HuH-7 (cell line): ENCODE results near the gene BUD31.
"Not testable (repeated sequence)": the region's sequence is repeated elsewhere in the genome, so short reads cannot be mapped to it uniquely, and the experiment has no call there.

Experiments used
- DNase-seq: peaks from one replicate; pipeline ENCODE4 v3.0.0; 2011; ENCODE audit warnings: low spot score

The BUD31 gene

DNA sequence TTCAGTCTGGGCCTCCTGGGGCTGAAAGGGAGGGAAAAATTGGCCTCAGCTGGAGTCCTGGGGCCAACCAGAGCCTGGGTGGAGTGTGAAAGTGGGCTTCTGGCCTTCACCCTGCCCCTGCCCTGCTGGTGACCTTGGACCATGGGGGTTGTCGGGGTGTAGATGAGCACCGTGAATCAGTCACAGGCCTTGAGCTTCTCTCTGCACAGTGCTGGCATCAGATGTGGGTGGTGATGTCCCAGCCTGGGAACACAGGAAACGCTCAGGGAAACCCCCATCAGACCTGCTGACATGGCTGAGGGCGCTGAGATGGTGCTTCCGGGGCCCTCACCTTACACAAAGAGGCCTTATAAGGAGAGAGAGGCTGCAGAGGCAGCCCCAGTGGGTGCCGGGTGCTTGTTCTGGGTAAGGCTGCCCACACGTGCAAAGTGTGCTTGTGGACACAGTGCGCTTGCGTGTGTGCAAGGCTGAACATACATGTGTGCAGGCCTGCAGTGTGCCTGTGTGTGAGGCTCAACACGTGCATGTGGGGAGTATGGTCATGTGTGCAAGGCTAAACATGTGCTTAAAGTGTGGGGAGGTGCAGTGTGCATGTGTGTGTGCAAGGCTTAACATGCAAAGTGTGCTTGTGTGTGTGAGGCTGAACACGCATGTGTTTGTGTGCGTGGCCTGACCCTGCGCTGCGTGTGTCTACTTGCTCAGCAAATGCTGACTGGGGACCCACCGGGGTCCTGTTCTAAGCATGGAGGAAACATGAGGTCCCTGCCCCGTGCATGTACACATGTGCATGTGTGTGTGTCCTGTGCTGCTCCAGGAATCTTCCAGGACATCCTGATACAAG lies 27.7 kb upstream of the BUD31 start:
- DNase-seq, result peak; percentile 12

DNA sequence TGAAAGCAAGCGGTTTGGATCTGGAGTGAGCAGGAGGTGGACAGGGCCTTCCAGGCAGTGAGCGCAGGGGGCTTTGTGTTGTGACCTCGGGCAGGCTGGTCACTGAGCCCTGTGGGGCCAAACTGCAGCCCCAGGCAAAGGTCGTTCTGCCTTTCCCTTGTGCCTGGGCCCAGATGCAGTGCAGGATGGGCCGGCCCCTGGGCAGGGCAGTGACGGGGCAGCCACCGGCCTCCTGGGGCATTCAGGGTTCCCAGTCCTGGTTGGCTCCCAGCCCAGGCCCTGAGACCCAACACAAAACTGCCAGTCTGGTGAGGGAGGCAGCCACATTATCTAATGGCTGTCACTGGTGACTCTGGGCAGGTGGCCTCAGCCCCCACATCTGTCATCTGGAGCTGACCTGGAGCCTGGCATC lies 27.1 kb upstream of the BUD31 start:
- peak; percentile 17 for DNase-seq

DNA sequence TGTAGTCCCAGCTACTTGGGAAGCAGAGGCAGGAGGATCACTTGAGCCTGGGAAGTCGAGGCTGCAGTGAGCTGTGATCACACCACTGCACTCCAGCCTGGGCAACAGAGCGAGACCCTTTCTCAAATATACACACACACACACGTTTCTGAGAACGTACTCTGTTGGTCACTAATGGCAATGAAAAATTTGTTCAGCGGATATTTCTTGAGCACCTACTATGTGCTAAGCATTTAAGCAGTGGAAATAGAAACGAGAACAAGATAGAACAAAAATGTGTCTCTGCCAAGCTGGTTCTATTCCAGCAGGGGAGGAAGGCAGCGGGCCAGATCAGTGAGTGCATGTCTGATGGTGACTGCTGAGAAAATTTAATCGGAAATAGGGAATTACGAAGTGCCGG lies 25.6 kb upstream of the BUD31 start:
- no peak for DNase-seq

DNA sequence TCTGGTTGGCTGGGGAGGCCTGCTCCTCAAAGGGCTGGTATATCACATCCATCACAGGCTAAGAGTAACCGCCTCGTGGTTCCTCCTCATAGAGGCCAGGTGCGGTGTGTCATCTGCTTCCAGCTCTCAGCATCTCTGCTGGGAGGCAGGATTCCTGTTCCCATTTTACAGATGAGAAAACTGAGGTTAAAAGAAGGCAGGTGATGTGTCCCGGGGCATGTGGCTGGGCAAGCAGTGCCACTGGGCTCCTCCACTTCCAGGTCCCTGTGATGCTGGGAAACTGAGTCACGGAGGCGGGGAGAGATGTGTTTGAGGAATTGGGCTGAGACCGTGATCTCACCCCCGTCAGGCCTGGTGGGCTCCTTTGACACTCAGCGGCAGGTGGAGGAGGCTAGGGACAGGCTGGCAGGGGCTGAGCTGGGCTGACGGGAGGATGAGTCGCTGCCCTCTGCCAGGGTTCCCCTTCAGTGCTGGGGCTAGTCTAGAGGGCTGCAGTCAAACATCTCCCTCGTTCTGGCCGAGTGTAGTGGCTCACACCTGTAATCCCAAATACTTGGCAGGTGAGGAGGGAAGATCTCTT lies 24.9 kb upstream of the BUD31 start:
- no peak for DNase-seq

DNA sequence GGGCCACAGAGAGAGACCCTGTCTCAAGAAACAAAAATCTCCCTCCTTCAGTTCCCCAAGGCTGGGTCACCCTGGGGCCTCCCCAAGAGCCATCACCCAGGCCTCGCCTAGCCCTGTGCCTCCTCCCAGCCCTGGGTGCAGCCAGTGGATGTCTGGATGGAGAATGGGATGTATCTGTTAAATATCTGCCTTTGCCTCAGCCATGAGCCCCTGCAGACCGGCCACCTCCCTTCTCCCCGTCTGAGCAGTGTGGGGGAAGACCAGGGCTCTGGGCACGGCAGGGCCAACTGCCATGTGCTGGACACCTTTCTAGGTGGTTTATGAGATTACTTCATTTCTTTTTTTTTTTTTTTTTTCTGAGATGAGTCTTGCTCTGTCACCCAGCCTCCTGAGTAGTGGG lies 24.2 kb upstream of the BUD31 start:
- no peak for DNase-seq

DNA sequence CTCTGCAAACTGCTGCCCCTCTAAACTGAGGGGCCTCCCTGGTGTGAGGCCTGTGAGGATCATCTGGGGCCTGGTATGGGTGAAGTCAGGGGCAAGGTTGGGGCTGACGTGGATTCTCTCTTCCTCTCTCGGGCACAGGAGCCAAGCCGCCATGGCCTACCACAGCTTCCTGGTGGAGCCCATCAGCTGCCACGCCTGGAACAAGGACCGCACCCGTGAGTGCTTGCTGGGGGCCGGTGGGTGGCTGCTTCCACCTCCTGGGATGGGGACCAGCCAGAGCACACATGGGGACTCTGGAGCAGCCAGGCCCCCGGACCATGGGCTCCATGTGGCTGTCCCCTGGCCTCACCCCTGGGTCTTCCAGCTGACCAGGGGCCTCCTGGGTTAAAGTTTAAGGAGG lies 23.2 kb upstream of the BUD31 start:
- DNase-seq, result no peak

DNA sequence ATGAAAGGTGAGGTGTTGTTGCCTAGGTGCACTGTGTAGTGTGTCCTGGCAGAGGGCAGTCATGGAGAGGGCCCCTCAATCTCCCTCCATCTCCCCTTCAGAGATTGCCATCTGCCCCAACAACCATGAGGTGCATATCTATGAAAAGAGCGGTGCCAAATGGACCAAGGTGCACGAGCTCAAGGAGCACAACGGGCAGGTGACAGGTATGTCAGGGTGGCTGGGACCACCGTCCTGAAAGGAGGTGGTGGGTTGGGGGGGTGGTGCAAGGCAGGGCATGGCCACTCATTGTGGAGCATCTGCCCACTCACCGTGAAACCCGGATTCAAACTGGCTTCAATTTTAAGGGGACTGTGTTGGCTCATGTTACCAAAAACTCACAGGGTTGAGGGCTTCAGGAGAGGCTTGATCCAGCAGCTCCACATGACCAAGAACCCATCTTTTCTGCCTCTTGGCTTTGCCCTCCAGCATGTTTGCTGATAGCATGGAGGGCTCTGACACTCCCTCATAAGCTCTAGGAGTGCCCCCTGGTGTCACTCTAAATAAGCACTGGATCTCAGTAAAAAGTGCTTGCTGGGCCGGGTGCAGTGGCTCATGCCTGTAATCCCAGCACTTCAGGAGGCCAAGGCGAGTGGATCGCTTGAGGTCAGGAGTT lies 22.1 kb upstream of the BUD31 start:
- DNase-seq, result peak; percentile 71

DNA sequence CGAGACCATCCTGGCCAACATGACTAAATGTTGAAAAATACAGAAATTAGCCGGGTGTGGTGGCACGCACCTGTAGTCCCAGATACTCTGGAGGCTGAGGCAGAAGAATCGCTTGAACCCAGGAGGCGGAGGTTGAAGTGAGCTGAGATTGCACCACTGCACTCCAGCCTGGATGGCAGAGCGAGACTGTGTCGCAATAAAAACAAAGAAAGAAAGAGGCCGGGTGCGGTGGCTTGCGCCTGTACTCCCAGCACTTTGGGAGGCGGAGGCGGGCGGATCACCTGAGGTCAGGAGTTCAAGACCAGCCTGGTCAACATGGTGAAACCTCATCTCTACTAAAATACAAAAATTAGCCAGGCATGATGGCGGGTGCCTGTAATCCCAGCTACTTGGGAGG lies 21.5 kb upstream of the BUD31 start:
- not testable (repeated sequence) for DNase-seq

DNA sequence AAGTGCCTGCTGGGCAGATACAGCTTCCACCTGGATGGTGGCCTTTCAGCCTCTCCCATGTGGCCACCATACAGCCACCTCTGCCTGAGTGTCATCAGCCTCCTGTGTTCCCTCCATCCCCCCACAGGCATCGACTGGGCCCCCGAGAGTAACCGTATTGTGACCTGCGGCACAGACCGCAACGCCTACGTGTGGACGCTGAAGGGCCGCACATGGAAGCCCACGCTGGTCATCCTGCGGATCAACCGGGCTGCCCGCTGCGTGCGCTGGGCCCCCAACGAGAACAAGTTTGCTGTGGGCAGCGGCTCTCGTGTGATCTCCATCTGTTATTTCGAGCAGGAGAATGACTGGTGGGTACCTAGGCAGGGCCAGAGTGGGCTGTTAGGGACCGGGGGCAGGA lies 20.9 kb upstream of the BUD31 start:
- DNase-seq, result no peak

DNA sequence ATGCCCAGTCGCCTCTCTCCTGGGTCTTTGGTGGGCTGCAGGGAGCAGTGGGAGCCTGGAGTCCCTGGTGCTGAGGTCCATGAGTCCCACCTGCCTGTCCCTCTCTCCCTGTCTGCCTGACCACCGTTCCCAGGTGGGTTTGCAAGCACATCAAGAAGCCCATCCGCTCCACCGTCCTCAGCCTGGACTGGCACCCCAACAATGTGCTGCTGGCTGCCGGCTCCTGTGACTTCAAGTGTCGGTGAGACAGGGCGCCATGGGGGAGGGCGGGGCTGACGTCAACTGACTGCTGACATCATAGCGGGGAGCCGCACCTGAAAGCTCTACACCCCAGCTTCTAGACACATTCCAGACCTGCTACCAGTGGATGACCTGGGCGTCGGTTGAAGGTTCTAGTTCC lies 19.0 kb upstream of the BUD31 start:
- DNase-seq, result no peak

DNA sequence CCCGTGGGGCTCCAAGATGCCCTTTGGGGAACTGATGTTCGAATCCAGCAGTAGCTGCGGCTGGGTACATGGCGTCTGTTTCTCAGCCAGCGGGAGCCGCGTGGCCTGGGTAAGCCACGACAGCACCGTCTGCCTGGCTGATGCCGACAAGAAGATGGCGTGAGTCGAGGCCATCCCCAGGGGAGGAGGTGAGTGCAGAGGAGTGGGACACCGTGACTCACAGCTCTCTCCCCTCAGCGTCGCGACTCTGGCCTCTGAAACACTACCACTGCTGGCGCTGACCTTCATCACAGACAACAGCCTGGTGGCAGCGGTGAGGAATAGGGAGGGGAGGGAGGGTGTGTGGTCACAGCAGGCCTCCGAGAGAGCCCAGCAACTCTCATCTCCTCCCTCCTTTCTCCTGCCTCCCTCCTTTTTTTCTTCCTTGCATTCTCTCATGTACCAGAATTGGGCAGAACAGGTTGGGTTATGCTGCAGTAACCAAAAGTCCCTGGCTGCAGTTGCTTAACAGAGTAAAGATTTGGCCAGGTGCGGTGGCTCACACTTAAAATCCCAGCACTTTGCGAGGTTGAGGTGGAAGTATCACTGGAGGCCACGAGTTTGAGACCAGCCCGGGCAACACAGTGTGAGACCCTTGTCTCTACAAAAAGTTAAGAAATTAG lies 17.7 kb upstream of the BUD31 start:
- no peak for DNase-seq

DNA sequence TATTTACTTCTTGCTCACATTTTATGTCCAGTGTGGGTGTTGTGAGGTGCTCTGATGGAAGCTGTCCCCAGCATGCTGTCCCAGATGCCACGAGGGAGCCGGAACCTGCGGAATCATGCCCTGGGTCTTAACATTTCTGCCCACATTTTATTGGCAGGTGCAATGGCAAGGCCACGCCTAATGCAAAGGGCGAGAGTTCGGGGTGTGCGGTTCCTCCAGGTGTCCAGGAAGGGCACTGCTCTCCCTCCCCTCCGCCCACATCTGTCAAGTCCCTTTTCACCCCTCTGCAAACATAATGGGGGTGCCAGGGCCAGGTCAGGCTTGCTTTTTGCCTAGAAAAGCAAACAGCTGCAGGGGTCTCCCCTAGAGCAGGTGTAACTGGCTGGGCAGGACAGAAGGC lies 16.7 kb upstream of the BUD31 start:
- no peak for DNase-seq

DNA sequence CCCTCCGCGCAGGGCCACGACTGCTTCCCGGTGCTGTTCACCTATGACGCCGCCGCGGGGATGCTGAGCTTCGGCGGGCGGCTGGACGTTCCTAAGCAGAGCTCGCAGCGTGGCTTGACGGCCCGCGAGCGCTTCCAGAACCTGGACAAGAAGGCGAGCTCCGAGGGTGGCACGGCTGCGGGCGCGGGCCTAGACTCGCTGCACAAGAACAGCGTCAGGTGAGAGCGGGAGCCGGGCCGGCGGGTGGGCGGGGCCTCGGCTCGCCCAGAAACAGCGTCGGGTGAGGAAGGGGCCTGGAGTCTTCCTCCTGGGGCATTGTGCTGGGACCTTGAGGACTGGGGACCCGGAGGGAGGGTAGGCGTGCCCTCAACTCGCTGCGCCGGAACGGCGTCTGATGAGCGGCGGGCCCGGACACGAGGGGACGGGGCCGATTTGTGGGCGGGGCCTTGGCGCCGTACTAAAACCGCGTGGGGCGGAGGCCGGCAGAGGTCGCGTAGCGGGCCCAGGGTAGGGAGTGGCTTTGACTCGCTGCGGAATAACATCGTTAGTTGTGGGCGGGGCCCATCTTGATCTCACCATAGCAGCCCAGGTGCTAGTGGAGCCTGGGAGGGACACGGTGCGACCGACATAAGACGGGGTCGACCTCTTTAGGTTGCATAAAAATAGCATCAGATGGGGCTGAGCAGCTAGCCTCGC lies 16.0 kb upstream of the BUD31 start:
- no peak for DNase-seq

DNA sequence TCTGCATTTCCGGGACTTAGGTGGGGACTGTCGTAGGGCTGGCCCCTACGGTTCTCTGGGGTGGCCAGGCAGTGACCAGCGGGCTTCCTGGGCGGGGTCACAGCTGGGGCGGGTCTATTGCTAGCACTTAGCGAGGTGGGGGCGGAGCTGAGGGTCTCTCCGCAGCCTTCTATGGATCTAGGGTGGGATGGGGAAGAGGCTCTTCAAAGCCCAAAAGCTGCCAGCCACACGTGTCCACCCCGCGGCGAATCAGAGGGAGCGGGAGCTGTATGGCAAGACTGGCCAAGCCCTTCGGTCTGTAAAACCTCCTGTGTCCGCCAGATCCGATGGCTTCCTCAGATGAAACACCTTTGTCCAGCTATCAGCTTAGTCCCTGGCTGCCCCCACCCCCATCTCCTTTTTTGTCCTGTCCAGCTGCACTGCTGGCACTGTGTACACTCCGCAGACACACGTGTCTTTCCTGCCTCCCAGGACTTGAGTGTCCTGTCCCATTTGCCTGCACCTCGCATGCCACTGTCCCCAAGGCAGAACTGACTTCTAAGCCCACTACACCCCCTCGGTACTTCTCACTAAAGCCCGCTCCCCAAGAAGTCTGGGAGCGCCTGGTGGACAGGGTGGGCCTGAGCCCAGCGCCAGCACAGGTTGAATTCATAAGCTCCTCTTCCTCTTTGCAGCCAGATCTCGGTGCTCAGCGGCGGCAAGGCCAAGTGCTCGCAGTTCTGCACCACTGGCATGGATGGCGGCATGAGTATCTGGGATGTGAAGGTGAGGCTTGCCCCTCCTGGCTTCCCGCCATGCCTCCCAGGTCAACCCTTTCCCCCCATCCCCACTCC lies 15.2 kb upstream of the BUD31 start:
- DNase-seq, result no peak

DNA sequence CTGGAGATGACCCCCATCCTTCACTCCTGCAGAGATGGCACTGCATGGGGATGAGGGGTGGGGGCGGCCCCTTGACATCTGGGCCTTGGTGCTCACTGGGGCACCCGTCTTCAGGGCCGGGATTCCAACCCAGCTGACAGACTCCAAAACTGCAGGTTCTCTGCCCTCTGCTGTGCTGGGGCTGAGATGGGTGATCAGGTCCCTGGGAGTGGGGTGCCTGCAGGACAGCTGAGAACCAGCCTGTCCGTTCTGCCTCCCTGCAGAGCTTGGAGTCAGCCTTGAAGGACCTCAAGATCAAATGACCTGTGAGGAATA lies 14.6 kb upstream of the BUD31 start:
- no peak for DNase-seq

DNA sequence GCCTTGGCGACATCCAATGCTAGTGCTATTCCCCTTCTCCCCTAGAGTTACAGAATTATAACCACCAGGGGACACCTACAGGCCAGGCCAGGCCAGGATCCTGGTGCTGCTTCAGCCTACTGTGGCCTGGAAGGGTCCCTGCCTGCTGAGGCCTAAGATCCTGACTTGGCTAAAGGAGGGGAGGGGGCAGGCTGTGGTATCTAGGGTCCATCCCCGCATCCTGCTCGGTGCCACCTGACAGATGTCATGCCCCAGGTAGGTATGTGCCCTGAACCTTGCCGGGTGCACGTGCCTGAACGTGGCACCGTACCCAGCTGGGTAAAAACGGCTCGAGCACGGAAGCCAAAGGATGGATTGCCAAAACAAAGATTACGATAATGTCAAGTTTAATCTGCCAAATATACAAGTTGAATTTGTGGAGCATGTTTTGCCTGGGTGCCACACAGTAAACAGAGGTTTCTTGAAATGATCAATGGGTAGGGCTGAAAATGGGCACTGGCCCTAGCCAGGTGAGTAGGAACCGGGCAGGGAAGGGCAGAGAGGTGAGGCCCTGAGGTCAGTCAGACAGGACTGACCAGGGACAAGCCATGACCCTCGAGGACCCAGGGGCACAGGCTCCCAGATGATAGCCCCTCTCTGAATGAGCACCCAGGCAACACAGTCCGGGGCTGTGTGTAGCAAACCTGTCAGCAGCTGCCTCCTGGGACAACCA lies 13.0 kb upstream of the BUD31 start:
- no peak for DNase-seq

DNA sequence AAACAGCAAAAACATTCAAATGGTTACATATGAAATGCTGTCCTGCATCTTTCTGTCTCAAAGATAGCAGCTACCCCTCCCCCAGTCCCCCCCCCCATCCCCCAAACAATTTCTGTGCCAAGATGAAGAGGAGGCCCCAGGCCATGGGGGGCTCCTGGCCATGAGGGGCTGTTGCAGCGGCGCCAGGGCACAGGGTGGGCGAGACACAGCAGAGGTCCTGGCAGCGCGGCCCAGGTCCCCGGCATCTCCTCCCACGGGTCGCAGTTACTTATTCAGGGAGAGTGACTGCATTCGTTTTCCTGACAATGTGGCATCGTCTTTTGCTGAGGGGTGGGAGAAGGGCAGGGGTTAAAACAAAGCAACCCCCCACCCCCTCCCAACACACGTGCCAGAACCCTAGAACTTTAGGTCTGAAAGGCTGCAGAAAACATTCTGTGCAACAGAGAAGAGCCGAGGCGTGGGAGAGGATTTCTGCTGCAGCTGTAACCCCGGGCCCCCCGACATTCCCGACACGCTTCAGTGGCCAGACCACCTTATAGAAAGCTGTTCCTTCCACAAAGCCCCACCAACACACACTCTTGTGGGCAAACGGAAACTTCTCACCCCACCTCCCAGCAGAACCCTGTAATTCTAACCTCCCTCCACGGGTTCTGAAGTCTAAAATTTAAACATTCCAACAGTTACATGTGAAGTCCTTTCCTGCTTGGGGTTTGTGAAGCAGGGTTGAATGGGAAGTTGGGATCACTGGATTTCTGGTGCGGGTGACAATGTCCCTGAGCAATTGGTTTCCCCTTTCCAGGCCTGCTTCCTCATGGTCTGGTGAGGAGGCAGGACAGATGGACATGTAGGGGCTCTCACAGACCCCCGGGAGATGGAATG lies 12.1 kb upstream of the BUD31 start:
- DNase-seq, result no peak

DNA sequence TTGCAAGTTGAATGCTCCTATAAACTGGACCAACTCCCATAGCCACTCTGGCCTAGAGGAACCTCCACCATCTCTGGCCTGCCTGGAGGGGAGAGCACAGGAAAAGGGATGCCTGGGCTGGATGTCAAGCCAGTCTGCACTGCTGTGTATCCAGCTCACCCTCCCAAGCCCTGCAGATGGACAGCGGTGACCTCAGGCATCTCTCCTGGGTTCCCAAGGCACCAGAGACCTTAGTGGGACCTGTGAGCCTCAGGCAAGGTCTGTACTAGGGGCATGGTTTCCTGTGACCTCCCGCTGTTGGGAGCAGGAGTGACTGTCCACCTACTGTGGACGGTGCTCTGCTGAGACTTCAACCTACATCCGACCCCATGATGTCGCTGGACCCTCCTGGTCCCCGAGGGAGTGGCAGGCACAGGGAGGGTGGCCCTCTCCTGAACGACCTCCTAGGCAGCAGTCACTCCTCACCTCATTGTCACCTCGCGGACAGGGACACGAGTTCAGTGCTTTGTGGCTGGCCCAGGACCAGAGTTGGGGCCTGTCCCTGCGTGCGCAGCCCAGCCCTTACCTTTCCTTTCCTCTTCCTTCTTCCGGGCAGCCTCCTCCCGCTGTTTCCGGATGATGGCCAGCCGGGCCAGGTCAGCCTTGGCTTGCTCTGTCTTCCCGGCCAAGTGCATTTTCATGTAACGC lies 11.3 kb upstream of the BUD31 start:
- no peak for DNase-seq

DNA sequence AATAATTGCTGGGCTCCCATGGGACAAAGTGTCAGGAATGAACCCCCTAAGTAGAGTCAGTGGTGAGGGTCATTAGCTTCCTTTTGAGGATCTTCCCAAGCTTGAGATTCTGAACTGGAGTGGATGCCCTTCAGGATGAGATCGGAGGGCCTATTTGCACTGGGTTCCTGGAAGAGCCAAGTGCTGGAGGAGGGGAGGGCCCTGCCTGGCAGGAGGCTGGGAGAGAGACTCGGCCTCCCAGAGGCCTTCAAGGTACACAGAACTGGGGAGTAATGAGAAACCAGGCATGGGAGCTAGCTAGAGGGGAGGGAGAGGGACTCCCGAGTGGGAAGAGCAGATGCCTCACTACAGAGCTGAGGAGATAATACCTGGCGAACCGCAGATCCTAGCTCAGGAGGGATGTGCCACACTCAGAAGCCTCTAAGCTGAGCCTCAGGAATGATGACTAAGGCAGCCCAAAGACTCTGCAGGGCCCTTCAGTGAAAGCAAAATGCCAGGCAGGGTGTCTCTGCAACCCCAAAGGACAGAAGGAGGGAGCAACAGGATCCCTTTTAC lies 9.8 kb upstream of the BUD31 start:
- DNase-seq, result no peak
